A549 (cell line): ENCODE results near the gene SLC2A6. TPM values are rescaled to one million over a fixed set of nuclear protein-coding genes. Genes with fewer than 3 reads are reported as not detected.

Source experiments
- ATAC-seq, 2 experiments: fragments of 200-7000 bp in 1 of 2; fragments of >200 bp in 1 of 2; cut with Nextera tagmentation in 1 of 2; cut with Tn5 transposase in 1 of 2; 3 replicates each; pipeline versions ENCODE4 v1.8.0 to v1.9.1; 2018 to 2020; ENCODE audit warnings: mild to moderate bottlenecking in 1 of 2, moderate library complexity in 1 of 2
- CTCF ChIA-PET: fragments of 300-600 bp; sonication (Branson Sonifier 250); formaldehyde crosslinking; extraction: SDS; loops from one replicate; lab custom pipeline; 2021; ENCODE audit warnings: antibody characterized with exemption, inconsistent platforms; lab: Yijun Ruan, JAX
- POLR2A ChIA-PET: fragments of 350-600 bp; formaldehyde crosslinking; extraction: SDS; loops from one replicate; lab custom pipeline; 2021; ENCODE audit warnings: antibody characterized with exemption, inconsistent platforms; lab: Yijun Ruan, JAX
- DNase-seq, 2 experiments: peaks; one replicate each; pipeline versions ENCODE4 v3.0.0 to v3.0.0-alpha.2; 2011 to 2016; ENCODE audit warnings: low read depth in 1 of 2, low spot score in 1 of 2
- FAIRE-seq: peaks from 2 replicates; lab custom pipeline; 2011; peaks lifted over from hg19 to GRCh38; lab: Jason Lieb, UNC
- H3K27ac ChIP-seq, 2 experiments: fragments of >200 bp; sonication (Bioruptor Twin); formaldehyde crosslinking; 3 replicates each; pipeline ENCODE4 v1.5.1; 2016 to 2017
- H3K4me1 ChIP-seq: fragments of >200 bp; sonication (Bioruptor Twin); formaldehyde crosslinking; 3 replicates; pipeline ENCODE4 v1.6.1; 2016
- H3K4me2 ChIP-seq: fragments of >200 bp; sonication (Bioruptor Twin); formaldehyde crosslinking; 3 replicates; pipeline ENCODE4 v1.6.1; 2016
- H3K4me3 ChIP-seq: fragments of >200 bp; sonication (Bioruptor Twin); formaldehyde crosslinking; 3 replicates; pipeline ENCODE4 v1.5.1; 2016
- H3K9me3 ChIP-seq: fragments of >200 bp; sonication (Bioruptor Twin); formaldehyde crosslinking; 3 replicates; pipeline ENCODE4 v1.6.1; 2016
- BHLHE40 ChIP-seq: IDR thresholded peaks from 2 replicates; pipeline ENCODE4 v1.6.1; 2012; ENCODE audit warnings: low read depth, low read length, inconsistent platforms
- CHD2 ChIP-seq: fragments of 150-350 bp; IDR thresholded peaks from 2 replicates; pipeline ENCODE4 v1.6.1; 2014; ENCODE audit warnings: low read length; ENCODE audit not compliant: partially characterized antibody
- CHD4 ChIP-seq: fragments of 200-600 bp; sonication (generic); IDR thresholded peaks from 2 replicates; pipeline ENCODE4 v1.6.1; 2016; ENCODE audit warnings: antibody characterized with exemption, mild to moderate bottlenecking, borderline replicate concordance
- EHF ChIP-seq: fragments of 250-450 bp; sonication (Bioruptor Pico); IDR thresholded peaks from 2 replicates; pipeline ENCODE4 v1.5.0; 2020; ENCODE audit warnings: mild to moderate bottlenecking
- EHMT2 ChIP-seq: fragments of 200-600 bp; sonication (generic); IDR thresholded peaks from 2 replicates; pipeline ENCODE4 v1.6.1; 2016; ENCODE audit warnings: antibody characterized with exemption, low read depth, mild to moderate bottlenecking, moderate library complexity
- HOXA7 ChIP-seq: fragments of 250-450 bp; sonication (Bioruptor Pico); IDR thresholded peaks from 2 replicates; pipeline ENCODE4 v1.5.0; 2020; ENCODE audit warnings: mild to moderate bottlenecking, moderate library complexity
- HOXB13 ChIP-seq: fragments of 250-450 bp; sonication (Bioruptor Pico); IDR thresholded peaks from 2 replicates; pipeline ENCODE4 v1.5.0; 2020; ENCODE audit warnings: low read depth, mild to moderate bottlenecking, moderate library complexity
- JUN ChIP-seq, 2 experiments: fragments of >200 bp; sonication (Bioruptor Twin); formaldehyde crosslinking; IDR thresholded peaks; 2 replicates in 1 of 2; 3 replicates in 1 of 2; pipeline ENCODE4 v1.6.1; 2016 to 2017
- JUNB ChIP-seq: fragments of >200 bp; sonication (Bioruptor Twin); formaldehyde crosslinking; IDR thresholded peaks from 2 replicates; pipeline ENCODE4 v1.6.1; 2016
- MYC ChIP-seq: IDR thresholded peaks from 2 replicates; pipeline ENCODE4 v1.6.1; 2012; ENCODE audit warnings: mild to moderate bottlenecking, inconsistent platforms, low read length, improper control_type of control experiment, borderline replicate concordance
- RFX5 ChIP-seq: fragments of 450-650 bp; IDR thresholded peaks from 2 replicates; pipeline ENCODE4 v1.7.1; 2014; ENCODE audit warnings: antibody characterized with exemption, mild to moderate bottlenecking, moderate library complexity
- SMC3 ChIP-seq: fragments of >200 bp; sonication (Bioruptor Twin); formaldehyde crosslinking; IDR thresholded peaks from 3 replicates; pipeline ENCODE4 v1.6.1; 2018; ENCODE audit warnings: inconsistent platforms
- USF2 ChIP-seq: fragments of 450-650 bp; IDR thresholded peaks from 2 replicates; pipeline ENCODE4 v1.6.1; 2014; ENCODE audit warnings: antibody characterized with exemption
- ZFP36 ChIP-seq: fragments of 450-650 bp; IDR thresholded peaks from 2 replicates; pipeline ENCODE4 v1.6.1; 2014; ENCODE audit warnings: borderline replicate concordance; ENCODE audit not compliant: partially characterized antibody
- WGBS: methylation state at CpG from one replicate; pipeline ENCODE4 v1.1.6; 2017; ENCODE audit errors: missing lambda C conversion rate; 5-methylcytosine and 5-hydroxymethylcytosine counted together
- polyA plus RNA-seq, 4 experiments: library from polyadenylated mRNA; depleted of rRNA in 3 of 4; stranded (reverse); fragments of >200 nt; fragmentation: RNase III in 1 of 4; extraction: RNeasy Plus Mini Kit Qiagen cat#74134 plus additional on column Dnase treatment in 1 of 4; gene quantifications; 2 replicates in 3 of 4; 3 replicates in 1 of 4; pipeline ENCODE4 v1.2.3, GENCODE V29; 2011 to 2017

Gene SLC2A6
- polyA plus RNA-seq, 2 of the 4 experiments (the other 2 are of a cell fraction) = 3.7 to 20.5 TPM

GRCh38 chr9:133476941-133477340, 2.0 kb downstream of the SLC2A6 start:
- no peak for TF ChIP-seq JUN (IDR thresholded peaks at IDR 0.05)
- peaks cover 12% of the 10 kb centered on the region for H3K4me1 ChIP-seq
- ATAC-seq (no peak), DNase-seq (no peak), FAIRE-seq (no peak)
- H3K4me3 ChIP-seq = no peak overlapping the region
- 79% methylated on average over 7 of the region's 21 CpGs for WGBS
- no peaks in the 10 kb centered on the region for H3K9me3 ChIP-seq
- CTCF ChIA-PET = interaction anchor here (1.0 to 1.5 kb wide), 3 partner anchors 8 to 330 kb away, joined by 3 to 4 read pairs (median 3); no protein-coding TSS in a partner anchor
- H3K27ac ChIP-seq = no peak overlapping the region
- H3K4me2 ChIP-seq = no peak overlapping the region
- POLR2A ChIA-PET = no interaction called here

- POLR2A ChIA-PET = interaction anchor here (1.6 kb wide), 1 partner anchor 17 kb away, joined by 5 read pairs; the partner anchor contains the start of gene CACFD1
- H3K4me3 ChIP-seq = no peak overlapping the region
- CTCF ChIA-PET = interaction anchor here (0.7 to 2.6 kb wide), 9 partner anchors 9 to 329 kb away, joined by 3 to 12 read pairs (median 4); no protein-coding TSS in a partner anchor
- peaks cover 12% of the 10 kb centered on the region for H3K4me1 ChIP-seq
- no peak overlapping the region for H3K4me2 ChIP-seq
- H3K27ac ChIP-seq = no peak overlapping the region
- WGBS = 83% methylated on average over 21 of the region's 27 CpGs
- no peaks in the 10 kb centered on the region for H3K9me3 ChIP-seq
- DNase-seq = no peak
- FAIRE-seq = no peak
- TF ChIP-seq CHD4 = no peak
- TF ChIP-seq MYC = no peak
- no peak for TF ChIP-seq SMC3
- no peak for TF ChIP-seq EHMT2
- no peak for TF ChIP-seq RFX5
- TF ChIP-seq HOXB13 (CRISPR knock-in tag) = no peak
- no peak for TF ChIP-seq JUNB
- no peak for ATAC-seq
Observed at GRCh38 chr9:133476036-133476931, 2.6 kb downstream of the SLC2A6 start.

GRCh38 chr9:133475292-133476012, 3.4 kb downstream of the SLC2A6 start:
- DNase-seq (no peak), ATAC-seq (no peak), FAIRE-seq (no peak)
- no peak for TF ChIP-seq BHLHE40
- peak; percentile 76 for TF ChIP-seq ZFP36
- H3K27ac ChIP-seq = no peak overlapping the region
- H3K4me3 ChIP-seq = no peak overlapping the region
- CTCF ChIA-PET = interaction anchor here (0.7 to 2.6 kb wide), 6 partner anchors 9 to 289 kb away, joined by 4 to 12 read pairs (median 4); no protein-coding TSS in a partner anchor
- H3K9me3 ChIP-seq = no peaks in the 10 kb centered on the region
- H3K4me2 ChIP-seq = no peak overlapping the region
- POLR2A ChIA-PET = interaction anchor here (1.6 kb wide), 1 partner anchor 16 kb away, joined by 5 read pairs; the partner anchor contains the start of gene CACFD1
- 91% methylated on average over 20 of the region's 27 CpGs for WGBS
- H3K4me1 ChIP-seq = peaks cover 12% of the 10 kb centered on the region

GRCh38 chr9:133474853-133475252, 4.0 kb downstream of the SLC2A6 start:
- POLR2A ChIA-PET = interaction anchor here (1.6 kb wide), 1 partner anchor 15 kb away, joined by 5 read pairs; the partner anchor contains the start of gene CACFD1
- no peak for FAIRE-seq
- CTCF ChIA-PET = interaction anchor here (0.7 to 2.6 kb wide), 6 partner anchors 10 to 294 kb away, joined by 3 to 12 read pairs (median 4); no protein-coding TSS in a partner anchor
- H3K4me3 ChIP-seq = no peak overlapping the region
- H3K4me1 ChIP-seq = peaks cover 11% of the 10 kb centered on the region
- H3K4me2 ChIP-seq = no peak overlapping the region
- H3K9me3 ChIP-seq = no peaks in the 10 kb centered on the region
- TF ChIP-seq EHF (CRISPR knock-in tag) (no peak), CHD2 (no peak)
- WGBS = 87% methylated on average over 14 of the region's 20 CpGs
- no peak overlapping the region for H3K27ac ChIP-seq
- no peak for DNase-seq
- no peak for ATAC-seq

- Histone ChIP-seq H3K4me3 (no peak overlapping the region), H3K4me2 (no peak overlapping the region), H3K4me1 (peaks cover 7% of the 10 kb centered on the region), H3K27ac (no peak overlapping the region), H3K9me3 (no peaks in the 10 kb centered on the region)
- ChIA-PET POLR2A (no interaction called here), CTCF (interaction anchor here (0.7 to 2.6 kb wide), 6 partner anchors 9 to 294 kb away, joined by 3 to 12 read pairs (median 3); no protein-coding TSS in a partner anchor)
- ATAC-seq = no peak
- DNase-seq = no peak
- TF ChIP-seq HOXA7 (CRISPR knock-in tag) (no peak), USF2 (no peak)
- FAIRE-seq = no peak
- WGBS = 79% methylated on average over 5 of the region's 5 CpGs
Observed at GRCh38 chr9:133474215-133474614, 4.7 kb downstream of the SLC2A6 start.
